NCI-H446 treated with DMSO at 0.1 percent for 48 hours (cell line): ENCODE data around the gene SYCE3.
A peak's percentile ranks its signal among the peaks of the same experiment; 100 is the strongest.

Source experiments
- DNase-seq: peaks from one replicate; lab custom pipeline; 2025; lab: John Stamatoyannopoulos, UW

Gene SYCE3

DNA sequence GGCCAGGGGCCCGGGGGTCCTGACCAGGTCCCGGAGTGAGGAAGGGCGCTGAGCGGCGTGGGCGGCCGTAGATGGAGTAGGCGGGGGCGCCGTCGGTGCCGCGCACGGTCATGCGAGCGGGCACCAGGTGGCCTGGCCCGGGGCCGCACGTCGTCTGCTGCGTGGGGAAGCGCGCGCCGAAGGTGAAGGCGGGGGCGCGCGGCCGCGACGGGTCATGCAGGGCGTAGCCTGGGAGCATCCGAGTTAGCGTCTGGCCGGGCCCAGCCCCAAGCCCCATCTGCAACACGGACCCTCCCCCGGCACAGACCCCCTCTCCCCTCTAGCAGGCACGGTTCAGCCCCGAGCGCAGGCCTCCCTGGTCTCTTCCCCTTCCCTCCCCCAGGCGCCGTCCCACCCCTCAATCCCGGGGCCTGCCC, 31.2 kb downstream of the SYCE3 start:
- no peak for DNase-seq

DNA sequence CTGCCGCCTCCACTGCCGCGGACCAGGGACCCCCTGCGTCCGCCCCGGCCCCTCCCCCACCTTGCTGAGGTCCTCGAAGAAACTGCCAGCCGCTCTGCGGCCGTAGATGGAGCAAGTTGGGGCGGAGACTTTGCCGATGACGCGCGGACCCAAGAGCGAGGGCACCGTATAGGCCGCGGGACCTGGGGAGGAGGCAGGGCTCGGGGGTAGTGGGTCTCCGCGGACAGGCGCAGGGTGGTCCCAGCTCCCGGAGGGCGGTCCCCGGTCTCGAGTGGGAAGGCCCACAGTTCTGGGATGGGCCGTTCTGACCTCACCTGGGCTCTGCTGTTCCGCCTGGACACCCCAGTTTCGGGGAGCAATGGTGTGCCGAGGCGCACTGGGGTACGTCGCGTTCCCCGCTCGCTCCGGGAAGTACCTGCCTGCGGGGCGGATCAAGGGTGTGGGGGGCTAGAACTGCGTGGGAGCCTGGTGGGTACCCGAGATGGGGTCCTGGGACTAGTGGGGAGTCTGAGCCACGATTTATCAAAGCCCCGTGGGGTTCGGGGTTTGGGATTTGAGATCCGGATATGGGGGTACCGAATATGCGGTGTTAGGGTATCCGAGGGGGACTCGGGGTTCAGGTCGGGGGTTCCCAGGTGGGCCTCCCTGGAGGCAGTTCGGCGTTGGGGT, 31.7 kb downstream of the SYCE3 start:
- no peak for DNase-seq

DNA sequence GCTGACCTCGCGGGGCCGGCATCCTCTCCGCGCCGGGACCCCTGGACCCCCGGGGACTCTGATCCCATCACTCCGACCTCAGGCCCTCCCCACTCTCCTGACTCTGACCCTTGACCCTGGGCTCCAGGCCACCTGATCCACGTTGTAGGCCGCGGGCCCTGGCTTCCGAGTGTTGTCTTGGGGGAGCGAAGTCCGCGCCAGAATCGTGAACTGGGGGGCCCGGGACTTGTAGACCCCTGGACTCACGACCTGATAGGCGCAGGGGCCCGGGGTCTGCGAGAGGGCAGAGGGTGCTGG, 32.2 kb downstream of the SYCE3 start:
- no peak for DNase-seq

DNA sequence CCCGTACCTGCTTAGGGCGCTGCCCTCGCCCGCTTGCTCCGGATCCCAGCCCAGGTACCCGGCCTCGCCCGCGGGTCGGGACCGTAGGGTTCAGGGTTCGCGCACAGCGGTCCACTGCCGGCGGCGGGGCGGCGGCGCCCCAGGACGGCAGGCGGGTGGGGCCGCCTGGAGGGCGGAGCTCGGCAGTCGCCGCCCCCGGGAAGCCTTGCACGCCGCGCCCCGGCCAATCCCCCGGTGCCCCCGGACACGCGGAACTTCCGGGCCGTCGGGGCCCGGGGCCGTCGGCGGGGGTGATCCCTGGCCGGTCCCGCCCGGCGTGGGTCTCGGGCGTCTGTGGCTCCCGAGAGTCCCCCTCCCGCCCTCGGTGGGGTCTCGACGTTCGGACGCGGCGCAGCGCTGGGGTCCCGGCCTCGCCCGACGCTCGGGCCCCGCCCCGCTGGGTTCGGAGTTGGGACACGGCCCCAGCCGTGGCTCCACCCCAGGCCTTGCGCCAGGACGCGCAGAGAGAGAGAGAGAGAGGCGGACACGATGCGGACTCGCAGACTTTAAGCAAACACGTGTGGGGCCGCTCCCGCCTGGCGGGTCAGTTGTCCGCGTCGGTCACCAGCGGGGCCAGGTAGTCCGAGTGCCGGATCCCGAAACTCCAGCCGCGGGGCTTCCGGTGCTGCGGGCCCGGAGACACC, 32.7 kb downstream of the SYCE3 start, which contains the start of gene TYMP:
TYMP (minus strand) TSS at position 116 of the 683 bp plus-strand sequence. CDS start 303 bp downstream, outside the sequence.
- DNase-seq, result no peak

DNA sequence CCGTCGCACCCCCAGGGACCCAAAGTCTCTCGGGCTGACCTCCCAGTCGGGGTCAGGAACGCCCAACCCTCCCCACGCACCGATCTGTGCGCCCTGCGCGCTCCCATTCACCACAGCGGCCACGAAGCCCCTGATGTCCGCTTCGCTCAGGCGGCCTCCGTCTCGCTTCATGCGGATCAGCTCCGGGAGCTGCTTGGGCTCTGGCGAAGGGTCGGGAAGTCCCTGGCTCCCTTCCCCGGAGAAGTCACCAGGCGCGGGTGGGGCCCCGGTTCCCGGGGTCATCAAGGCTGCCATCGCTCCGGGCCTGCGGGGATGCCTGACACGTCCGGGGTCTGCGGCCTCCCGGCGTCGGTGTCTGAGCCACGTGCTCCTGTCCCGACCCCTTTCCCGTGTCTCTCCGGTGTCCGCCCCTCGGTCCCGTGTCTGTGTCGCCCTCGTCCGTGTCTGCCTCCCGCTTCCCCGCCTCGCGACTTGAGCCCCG, 33.3 kb downstream of the SYCE3 start:
- no peak for DNase-seq

DNA sequence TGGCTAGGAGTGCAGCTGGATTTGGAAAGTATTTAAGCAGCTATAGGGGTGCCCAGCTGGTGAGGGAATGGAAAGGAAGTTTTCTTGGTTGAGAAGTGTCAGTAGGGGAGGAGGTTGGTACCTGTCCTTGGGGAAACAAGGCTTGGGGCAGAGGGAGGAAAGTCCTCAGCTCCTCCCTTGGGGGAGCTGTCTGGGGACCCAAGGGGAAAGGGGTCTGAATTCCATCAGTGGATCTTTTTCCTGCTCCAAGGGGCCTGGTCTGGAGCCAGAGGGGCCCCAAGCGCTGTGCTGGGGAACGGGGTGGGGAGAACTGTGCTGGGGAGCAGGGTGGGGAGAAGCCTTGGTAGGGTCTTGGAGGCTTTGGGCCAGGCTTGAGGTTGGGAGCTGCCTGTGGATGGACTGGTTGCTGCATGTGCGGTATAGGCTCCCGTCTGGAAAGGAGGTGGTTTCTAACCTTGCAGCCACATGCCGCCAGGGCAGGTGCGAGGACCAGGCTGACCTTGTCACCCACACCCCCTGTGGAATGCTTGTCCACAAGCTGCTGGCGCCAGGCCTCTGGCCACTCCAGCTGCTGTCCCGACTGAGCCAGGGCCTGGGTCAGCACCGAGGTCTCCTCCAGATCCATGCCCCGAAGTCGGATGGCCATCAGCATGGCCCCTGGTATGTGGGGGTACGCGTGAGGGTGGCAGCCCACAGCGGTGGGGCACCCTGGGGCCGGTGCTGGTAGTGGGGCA, 33.9 kb downstream of the SYCE3 start:
- DNase-seq, result no peak

DNA sequence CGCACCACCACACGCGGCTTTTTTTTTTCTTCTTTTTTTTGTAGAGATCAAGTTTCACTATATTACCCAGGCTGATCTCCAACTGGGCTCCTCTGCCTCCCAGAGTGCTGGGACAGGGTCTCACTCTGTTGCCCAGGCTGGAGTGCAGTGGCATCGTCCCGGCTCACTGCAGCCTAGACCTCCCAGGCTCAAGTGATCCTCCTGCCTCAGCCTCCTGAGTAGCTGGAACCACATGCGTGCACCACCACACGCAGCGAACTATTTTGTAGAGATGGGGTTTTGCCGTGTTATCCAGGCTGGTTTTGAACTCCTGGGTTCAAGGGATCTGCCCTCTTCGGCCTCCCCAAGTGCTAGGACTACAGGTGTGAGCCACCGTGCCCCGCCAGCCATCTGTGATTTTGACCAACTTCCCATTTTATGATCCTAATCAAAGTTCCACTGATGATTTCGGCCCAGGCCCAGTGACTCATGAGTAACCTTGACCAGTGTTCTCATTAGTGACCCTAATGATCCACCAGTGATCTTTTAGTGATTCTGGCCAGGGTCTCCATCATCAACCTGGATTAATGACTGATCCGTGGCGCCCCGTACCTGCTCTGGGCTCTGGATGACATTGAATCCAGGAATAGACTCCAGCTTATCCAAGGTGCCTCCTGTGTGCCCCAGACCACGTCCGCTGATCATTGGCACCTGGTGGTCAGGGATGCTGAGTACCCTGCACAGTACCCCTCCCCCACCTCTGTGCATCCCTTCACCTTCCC, 34.6 kb downstream of the SYCE3 start:
- DNase-seq, result no peak

DNA sequence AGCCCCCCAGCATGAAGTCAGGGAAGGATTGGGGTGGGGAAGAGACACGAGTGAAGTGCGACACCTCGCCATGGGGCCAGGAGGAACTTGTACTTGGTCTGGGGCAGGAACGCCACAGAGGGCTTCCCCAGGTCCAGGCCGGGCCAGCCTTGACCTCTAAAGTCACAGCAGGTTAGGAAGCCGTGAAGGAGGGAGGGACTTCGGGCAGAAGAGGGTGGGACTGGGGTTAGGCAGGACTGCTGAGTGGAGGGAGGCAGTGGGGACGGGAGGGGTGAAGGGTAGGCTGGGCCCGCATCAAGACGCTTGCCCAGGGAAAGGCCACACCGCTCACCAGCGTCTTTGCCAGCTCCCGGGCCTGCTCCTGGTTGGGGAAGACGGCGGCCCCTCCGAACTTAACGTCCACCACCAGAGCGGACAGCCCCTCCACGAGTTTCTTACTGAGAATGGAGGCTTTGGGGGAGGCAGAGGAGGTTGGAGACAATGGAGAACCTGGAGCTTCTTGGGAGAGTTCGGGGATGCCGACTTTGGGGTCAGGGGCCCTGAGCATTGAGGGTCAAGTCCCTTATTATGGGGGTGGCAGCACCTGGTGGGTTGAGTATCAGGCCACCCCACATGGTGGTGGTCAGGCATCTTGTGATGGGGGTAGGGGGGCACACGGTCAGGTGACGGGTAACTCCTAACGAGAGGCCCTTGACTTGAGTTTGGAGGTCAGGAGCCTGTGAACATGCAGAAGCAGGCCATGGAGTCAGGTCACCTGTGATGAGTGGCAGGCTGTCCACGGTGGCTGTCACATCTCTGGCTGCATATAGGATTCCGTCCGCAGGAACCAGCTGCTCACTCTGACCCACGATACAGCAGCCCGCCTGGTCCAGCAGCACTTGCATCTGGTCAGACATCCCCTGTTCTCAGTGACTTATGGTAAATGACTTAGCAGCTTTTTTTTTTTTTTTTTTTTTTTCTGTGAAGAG, 35.6 kb downstream of the SYCE3 start:
- DNase-seq, result no peak

DNA sequence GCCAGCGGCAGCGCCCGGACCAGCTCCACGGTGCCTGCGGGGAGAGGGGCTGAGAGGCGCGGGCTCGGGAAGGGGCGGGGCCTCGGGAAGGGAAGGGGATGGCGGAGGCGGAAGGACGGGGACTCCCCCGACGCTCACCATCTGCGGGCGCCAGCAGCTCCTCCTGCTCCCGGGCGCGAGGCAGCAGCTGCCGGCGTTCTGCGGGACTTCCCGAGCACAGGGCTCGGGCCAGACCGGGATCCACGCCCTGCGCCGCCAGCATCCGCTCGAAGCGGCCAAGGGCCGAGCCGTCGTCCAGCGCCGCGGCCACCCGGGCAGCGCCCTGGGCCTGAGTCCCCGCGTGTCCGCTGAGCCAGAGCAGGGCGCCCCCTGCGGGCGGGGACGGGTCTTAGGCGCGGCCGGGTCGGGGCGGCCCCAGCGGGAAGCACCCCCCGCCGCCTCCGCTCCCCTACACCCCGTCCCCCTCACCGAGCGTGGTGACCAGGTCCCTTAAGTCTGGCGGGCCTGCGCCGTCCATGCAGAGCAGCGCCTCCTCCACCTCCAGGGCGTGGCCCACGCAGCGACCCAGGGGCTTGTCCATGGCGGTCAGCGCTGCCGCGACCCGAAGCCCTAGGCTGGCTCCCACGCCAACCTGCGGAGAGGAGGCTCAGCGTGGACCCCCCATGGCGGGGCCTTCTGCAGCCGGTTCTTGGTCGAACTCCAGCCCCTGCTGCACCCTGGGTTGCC, 36.4 kb downstream of the SYCE3 start:
- peak; percentile 59 for DNase-seq

DNA sequence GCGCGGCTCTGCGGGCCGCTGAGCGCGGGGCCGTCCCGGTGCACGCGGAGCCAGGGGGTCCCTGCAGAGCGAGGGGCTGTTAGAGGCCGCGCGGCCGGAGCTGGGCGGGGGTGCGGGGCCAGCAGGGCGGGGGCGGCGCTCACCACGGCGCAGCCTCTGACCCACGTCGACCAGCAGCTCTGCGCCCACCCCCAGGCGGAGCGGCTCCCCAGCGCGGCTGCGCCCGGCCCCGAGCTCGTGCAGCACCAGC, 36.9 kb downstream of the SYCE3 start:
- no peak for DNase-seq

DNA sequence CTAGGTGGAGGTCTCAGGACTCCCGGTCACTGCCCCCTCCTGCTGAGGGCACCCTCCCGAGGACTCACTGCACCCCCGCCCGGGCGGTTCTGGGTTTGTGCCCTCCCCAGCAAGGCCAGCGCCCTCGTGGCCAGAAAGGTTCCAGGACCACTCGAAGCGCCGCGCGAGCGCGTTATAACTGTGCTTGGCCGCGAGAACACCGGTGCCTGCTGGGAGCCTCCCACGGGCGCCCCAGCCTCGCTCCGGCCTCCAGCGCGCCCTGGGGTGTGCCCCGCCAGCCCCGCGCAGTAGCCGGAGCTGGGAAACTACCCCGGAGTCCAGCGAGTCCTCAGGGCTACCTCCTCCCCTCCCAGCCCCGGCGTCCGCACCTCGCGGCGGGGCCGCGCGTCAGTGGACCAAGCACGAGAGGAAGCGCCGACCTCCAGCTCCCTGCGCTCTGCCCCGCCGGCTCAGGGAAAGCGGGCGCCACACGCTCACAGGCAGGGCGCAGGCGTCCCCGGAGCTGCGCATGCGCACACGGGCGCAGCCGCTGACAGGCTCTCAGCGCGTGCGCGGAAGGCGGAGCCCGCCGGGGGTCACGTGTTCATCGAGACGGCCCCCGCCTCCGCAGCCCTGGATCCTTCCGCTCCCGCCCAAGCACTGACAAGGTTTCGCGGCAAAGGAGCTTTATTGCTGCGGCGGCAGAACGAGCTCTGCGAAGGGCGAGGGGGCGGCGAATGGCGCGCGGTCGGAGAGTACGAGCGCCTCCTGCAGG, 37.4 kb downstream of the SYCE3 start, which contains the start of gene SCO2:
SCO2 (minus strand) TSS at position 495 of the 754 bp plus-strand sequence. CDS start 1,187 bp downstream, outside the sequence.
- DNase-seq, result peak; percentile 90

DNA sequence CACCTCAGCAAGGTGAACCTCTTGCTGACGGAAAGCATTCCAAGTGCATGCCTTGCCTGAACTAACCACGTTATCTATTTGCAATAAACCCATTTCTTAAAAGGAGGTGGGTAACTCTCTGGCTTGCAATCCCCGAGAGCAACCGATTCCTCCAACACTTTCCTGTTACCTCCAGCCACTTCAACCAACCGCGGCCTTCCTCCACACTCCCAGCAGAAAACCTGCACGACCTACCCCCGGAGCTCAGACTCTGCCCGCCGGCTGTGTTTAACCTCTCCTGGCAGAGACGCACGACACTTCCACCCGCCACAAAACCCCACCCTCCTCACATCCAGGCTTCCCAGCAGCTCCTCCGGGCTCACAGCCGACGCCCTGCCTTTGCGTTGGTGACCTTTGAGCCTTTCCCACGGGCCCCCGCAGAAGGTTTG, 38.0 kb downstream of the SYCE3 start:
- DNase-seq, result no peak

DNA sequence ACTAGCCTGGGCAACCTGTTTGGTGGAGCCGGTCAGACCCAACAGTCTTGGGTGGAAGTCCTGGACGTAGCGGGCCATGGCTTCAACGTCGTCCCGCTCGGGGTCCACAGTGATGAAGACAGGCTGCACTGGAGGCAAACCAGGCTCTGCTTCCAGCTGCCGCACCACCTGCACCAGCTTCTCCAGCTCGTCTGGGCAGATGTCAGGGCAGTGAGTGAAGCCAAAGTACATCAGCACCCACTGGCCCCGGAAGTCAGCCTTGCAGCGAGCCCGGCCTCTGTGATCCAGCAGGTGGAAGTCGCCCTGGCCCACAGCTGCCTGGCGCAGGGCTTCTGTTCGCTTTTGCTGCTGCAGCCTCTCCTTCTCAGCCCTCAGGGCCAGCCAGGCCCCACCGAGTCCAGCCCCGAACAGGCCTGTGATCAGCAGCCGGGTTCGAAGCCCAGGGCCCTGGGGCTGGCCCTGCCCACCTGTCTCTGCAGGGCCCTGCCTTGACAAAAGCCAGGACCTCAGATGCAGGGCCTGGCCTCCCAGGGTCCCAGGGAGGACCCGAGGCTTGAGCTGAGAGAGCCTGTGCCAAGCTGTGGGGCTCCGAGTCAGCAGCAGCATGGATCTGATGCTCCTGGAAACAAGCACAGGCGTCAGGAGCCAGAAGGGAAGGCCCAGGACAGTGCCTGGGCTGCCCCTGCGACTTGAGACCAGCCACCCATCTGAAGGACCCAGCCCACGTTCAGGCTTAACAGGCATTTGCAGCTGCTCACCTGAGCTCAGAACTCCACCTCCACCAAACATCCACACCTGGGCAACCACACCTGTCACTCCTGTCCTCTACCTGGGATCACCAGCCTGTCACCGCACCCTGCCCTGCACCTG, 38.7 kb downstream of the SYCE3 start:
- no peak for DNase-seq

DNA sequence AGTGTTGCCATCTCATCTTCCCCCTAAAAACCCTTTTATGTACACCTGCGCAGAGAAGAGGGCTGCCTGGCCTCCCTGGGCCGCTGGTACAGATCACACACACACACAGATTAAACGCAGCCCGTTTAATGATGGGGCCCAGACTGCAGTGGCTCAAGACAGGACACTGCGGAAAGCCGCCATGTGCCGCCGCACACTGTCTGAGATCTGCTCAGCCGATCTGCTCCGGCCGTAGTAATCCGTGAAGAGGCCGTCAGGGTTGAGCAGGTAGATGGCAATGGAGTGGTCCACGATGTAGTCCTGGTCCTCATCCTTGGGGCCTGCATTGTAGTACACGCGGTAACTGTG, 39.3 kb downstream of the SYCE3 start:
- DNase-seq, result no peak

DNA sequence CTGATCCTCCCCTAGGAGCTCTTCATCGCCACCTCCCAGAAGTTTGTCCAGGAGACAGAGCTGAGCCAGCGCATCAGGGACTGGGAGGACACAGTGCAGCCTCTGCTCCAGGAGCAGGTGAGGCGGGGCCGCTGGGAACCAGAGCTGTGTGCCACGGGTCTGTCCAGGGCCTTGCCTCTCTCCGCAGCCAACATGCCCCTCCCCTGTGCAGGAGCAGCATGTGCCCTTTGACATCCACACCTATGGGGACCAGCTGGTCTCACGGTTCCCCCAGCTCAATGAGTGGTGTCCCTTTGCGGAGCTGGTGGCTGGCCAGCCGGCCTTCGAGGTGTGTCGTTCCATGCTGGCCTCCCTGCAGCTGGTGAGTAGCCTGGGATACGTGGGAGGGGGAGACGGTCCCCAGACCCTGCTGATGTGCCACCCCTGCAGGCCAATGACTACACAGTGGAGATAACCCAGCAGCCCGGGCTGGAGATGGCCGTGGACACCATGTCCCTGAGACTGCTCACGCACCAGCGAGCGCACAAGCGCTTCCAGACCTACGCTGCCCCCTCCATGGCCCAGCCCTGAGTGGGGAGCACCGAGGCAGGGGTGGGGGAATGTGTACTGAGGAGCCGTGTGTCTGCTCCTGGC, 39.8 kb downstream of the SYCE3 start:
- DNase-seq, result no peak

DNA sequence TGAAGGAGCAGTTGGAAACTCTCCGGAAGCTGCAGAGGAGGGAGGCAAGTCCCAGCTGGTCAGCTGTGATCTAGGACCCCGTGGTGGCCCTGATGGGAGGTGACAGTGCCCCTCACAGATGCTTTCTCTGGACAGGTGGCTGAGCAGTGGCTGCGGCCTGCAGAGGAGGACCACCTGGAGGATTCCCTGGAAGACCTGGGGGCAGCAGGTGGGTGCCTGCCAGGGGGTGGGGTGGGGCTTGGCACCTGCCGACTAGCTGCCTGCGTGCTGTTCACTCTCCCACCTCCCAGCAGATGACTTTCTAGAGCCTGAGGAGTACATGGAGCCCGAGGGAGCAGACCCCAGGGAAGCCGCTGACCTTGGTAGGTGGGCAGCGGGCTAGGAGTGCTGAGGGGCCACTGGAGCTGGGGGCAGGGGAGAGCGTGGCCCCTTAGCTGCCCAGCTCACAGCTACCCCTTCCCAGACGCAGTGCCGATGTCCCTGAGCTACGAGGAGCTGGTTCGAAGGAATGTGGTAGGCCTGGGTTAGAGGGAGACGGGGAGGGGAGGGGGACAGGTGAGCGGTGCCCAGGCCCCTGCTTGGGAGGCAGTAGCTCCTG, 40.4 kb downstream of the SYCE3 start:
- no peak for DNase-seq

DNA sequence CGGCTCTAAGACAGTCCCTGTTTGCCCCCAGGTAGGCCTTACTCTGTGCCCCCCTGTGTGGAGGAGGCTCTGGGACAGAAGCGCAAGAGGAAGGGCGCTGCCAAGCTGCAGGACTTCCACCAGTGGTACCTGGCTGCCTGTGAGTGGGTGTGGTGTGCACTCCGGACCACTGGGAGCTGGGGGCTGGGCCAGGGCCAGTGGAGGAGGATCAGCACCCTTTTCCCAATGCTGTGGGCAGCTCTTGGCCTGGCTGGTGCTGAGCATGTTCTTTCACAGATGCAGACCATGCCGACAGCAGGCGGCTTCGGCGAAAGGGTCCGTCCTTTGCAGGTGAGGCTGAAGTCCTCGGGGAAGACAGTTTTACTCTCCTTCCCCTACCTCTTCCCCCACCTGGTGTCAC, 41.0 kb downstream of the SYCE3 start:
- no peak for DNase-seq

DNA sequence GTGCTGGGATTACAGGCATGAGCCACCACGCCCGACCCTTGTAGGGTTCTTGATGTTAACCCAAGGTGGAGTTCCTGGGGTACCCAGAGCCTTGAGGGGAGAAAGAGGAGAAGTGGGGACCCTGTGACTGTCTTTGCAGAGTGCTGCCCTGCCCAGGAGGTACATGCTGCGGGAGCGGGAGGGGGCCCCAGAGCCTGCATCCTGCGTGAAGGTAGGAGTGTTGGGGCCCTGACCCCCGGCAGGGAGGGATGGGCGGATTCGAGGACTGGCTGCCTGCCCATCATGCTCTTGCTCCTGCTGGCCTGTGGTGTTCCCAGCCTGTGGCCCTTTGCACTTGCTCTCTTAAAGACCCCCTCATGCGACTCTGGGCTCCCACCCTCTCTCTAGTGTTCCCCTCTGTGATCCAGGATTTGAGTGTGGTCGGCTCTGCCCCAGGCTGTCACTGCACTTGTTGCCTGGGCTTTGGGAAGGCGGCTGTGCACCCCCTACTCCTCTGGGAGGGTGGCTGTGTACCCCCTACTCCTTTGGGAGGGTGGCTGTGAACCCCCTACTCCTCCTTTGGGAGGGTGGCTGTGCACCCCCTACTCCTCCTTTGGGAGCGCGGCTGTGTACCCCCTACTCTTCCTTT, 41.8 kb downstream of the SYCE3 start:
- no peak for DNase-seq
